Neuronal stem cell (in vitro differentiated cells): Measurements from ENCODE around the gene MS4A6A.
"Not testable (repeated sequence)": the region's sequence is repeated elsewhere in the genome, so short reads cannot be mapped to it uniquely, and the experiment has no call there.

Source experiments
- DNase-seq: peaks from one replicate; pipeline ENCODE4 v3.0.0-alpha.2; 2013; ENCODE audit warnings: low spot score
- H2AFZ ChIP-seq: one replicate; pipeline ENCODE4 v1.6.1; 2013; ENCODE audit warnings: mild to moderate bottlenecking, low read length, inconsistent platforms
- H2AK5ac ChIP-seq: 2 replicates; pipeline ENCODE4 v1.6.1; 2013; ENCODE audit warnings: low read depth, mild to moderate bottlenecking, inconsistent platforms, low read length, moderate library complexity, mixed read lengths
- H2BK120ac ChIP-seq: 2 replicates; pipeline ENCODE4 v1.6.1; 2013; ENCODE audit warnings: low read depth, mild to moderate bottlenecking, inconsistent platforms, low read length, moderate library complexity, mixed read lengths
- H2BK12ac ChIP-seq: one replicate; pipeline ENCODE4 v1.6.1; 2013; ENCODE audit warnings: low read length, inconsistent platforms
- H2BK15ac ChIP-seq: 2 replicates; pipeline ENCODE4 v1.6.1; 2013; ENCODE audit warnings: mild to moderate bottlenecking, low read length, inconsistent platforms, mixed read lengths
- H2BK5ac ChIP-seq: one replicate; pipeline ENCODE4 v1.6.1; 2013; ENCODE audit warnings: inconsistent platforms, mild to moderate bottlenecking, low read length, moderate library complexity
- H3K14ac ChIP-seq: one replicate; pipeline ENCODE4 v1.6.1; 2013; ENCODE audit warnings: low read length, inconsistent platforms
- H3K18ac ChIP-seq: 2 replicates; pipeline ENCODE4 v1.6.1; 2013; ENCODE audit warnings: low read length, inconsistent platforms
- H3K23ac ChIP-seq: 2 replicates; pipeline ENCODE4 v1.6.1; 2013; ENCODE audit warnings: low read depth, mild to moderate bottlenecking, mixed read lengths, low read length, inconsistent platforms; ENCODE audit not compliant: poor library complexity
- H3K27ac ChIP-seq: replicated peaks from 3 replicates; pipeline ENCODE4 v1.5.1; 2013; ENCODE audit warnings: low read length, inconsistent platforms
- H3K27me3 ChIP-seq, 3 experiments: 2 replicates each; pipeline ENCODE4 v1.6.1; 2013; ENCODE audit warnings: low read length in 3 of 3, mild to moderate bottlenecking in 2 of 3, inconsistent platforms in 1 of 3, low read depth in 1 of 3, mixed read lengths in 1 of 3, moderate library complexity in 1 of 3; ENCODE audit not compliant: control insufficient read depth in 3 of 3, insufficient read depth in 3 of 3
- H3K36me3 ChIP-seq, 2 donors: replicated peaks in 1 of 2; 2 replicates each; pipeline ENCODE4 v1.6.1; 2013; ENCODE audit warnings: low read length in 2 of 2; ENCODE audit not compliant: control insufficient read depth in 2 of 2, insufficient read depth in 2 of 2
- H3K4ac ChIP-seq: 2 replicates; pipeline ENCODE4 v1.6.1; 2013; ENCODE audit warnings: inconsistent platforms, mild to moderate bottlenecking, low read length, moderate library complexity
- H3K4me1 ChIP-seq, 2 donors: 1 replicate in 1 of 2; 2 replicates in 1 of 2; pipeline ENCODE4 v1.6.1; 2013; ENCODE audit warnings: low read length in 2 of 2, low read depth in 1 of 2; ENCODE audit not compliant: control insufficient read depth in 2 of 2, insufficient read depth in 1 of 2
- H3K4me2 ChIP-seq: one replicate; pipeline ENCODE4 v1.6.1; 2013; ENCODE audit warnings: mild to moderate bottlenecking, low read length, inconsistent platforms; ENCODE audit not compliant: insufficient read depth, poor library complexity, severe bottlenecking
- H3K4me3 ChIP-seq, 2 donors: 2 replicates each; pipeline ENCODE4 v1.5.1; 2013; ENCODE audit warnings: low read length in 2 of 2, mild to moderate bottlenecking in 2 of 2, inconsistent platforms in 1 of 2, moderate library complexity in 1 of 2
- H3K79me1 ChIP-seq: one replicate; pipeline ENCODE4 v1.6.1; 2013; ENCODE audit warnings: low read depth, mild to moderate bottlenecking, inconsistent platforms, low read length, moderate library complexity
- H3K9ac ChIP-seq: one replicate; pipeline ENCODE4 v1.6.1; 2013; ENCODE audit warnings: mild to moderate bottlenecking, low read depth, low read length, inconsistent platforms; ENCODE audit not compliant: poor library complexity
- H3K9me3 ChIP-seq, 2 donors: replicated peaks in 1 of 2; 2 replicates each; pipeline versions ENCODE3 to v1.6.1; 2013; ENCODE audit warnings: low read length in 2 of 2, mild to moderate bottlenecking in 2 of 2, inconsistent platforms in 1 of 2, low read depth in 1 of 2, mixed read lengths in 1 of 2, moderate library complexity in 1 of 2; ENCODE audit not compliant: control insufficient read depth in 2 of 2, insufficient read depth in 1 of 2
- H4K8ac ChIP-seq: one replicate; pipeline ENCODE4 v1.6.1; 2013; ENCODE audit warnings: low read depth, mild to moderate bottlenecking, inconsistent platforms, low read length, moderate library complexity
- H4K91ac ChIP-seq: one replicate; pipeline ENCODE4 v1.6.1; 2013; ENCODE audit warnings: low read length, low read depth, mild to moderate bottlenecking, inconsistent platforms; ENCODE audit not compliant: poor library complexity
- WGBS, 2 donors: extraction: QIAGEN DNeasy Blood & Tissue Kit; methylation state at CpG; one replicate each; pipeline ENCODE4 v1.1.7; 2013; ENCODE audit warnings: missing lambda C conversion rate in 2 of 2, mixed read lengths in 1 of 2; ENCODE audit not compliant: insufficient read length in 2 of 2, insufficient replicate concordance in 1 of 2; ENCODE audit errors: extremely low coverage in 2 of 2; 5-methylcytosine and 5-hydroxymethylcytosine counted together

MS4A6A gene

DNA sequence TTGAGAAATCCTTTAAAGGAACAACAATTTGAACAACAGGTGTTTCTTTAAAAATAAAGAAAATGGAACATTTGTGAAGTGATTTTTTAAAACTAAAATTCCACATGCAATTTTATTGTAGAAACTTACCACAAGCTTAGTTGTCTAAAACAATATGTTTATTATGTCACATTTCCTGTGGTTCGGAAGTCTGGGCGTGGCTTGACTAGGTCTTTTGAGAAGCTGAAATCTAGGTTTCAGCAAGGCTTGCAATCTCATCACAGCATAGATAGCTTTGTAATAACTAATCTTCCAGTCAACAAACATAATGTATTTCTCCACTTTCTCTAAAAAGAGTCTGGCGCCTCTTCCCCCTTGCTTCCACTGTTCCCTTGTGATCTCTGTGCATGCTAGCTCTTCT is 27.0 kb downstream of the MS4A6A start:
- H3K9ac ChIP-seq = no peak overlapping the region
- no peak overlapping the region for H3K4me2 ChIP-seq
- no CpG with 5 or more reads among the region's 3 CpGs for WGBS, 2 donors
- no peak overlapping the region for H3K27ac ChIP-seq
- H4K91ac ChIP-seq = no peak overlapping the region
- no peak overlapping the region for H2AFZ ChIP-seq
- no peak overlapping the region for H3K14ac ChIP-seq
- no peak overlapping the region for H3K4me3 ChIP-seq
- no peaks in the 10 kb centered on the region for H3K79me1 ChIP-seq
- H3K18ac ChIP-seq = no peak overlapping the region
- H3K36me3 ChIP-seq = no peaks in the 10 kb centered on the region
- no peaks in the 10 kb centered on the region for H3K27me3 ChIP-seq
- no peak overlapping the region for H4K8ac ChIP-seq
- H2BK5ac ChIP-seq = no peak overlapping the region
- H3K4ac ChIP-seq = no peak overlapping the region
- DNase-seq = no peak
- H2BK15ac ChIP-seq = no peak overlapping the region
- no peaks in the 10 kb centered on the region for H3K9me3 ChIP-seq
- no peaks in the 10 kb centered on the region for H3K4me1 ChIP-seq
- H2BK12ac ChIP-seq = no peak overlapping the region
- H3K23ac ChIP-seq = no peak overlapping the region
- no peak overlapping the region for H2BK120ac ChIP-seq
- no peak overlapping the region for H2AK5ac ChIP-seq

DNA sequence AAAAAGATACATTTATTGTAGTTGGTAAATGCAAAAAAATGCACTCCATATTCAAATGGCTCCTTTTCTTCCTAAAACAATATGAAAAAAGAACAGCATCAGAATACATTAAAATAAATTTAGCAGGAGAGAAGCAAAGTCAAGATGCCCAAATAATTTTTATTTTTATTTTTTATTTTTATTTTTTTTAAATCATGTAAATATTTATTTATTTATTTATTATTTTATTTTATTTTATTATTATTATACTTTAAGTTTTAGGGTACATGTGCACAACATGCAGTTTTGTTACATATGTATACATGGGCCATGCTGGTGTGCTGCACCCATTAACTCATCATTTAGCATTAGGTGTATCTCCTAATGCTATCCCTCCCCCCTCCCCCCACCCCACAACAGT is 30.2 kb downstream of the MS4A6A start:
- not testable (repeated sequence) for H3K14ac ChIP-seq, H2AK5ac ChIP-seq, H3K4ac ChIP-seq, H2BK15ac ChIP-seq, H3K23ac ChIP-seq, H3K4me3 ChIP-seq, H2BK12ac ChIP-seq, H3K4me2 ChIP-seq, H3K4me1 ChIP-seq, H4K8ac ChIP-seq, H3K9ac ChIP-seq, H3K18ac ChIP-seq, H3K9me3 ChIP-seq, H4K91ac ChIP-seq, H3K79me1 ChIP-seq, H2BK5ac ChIP-seq, DNase-seq, H3K27me3 ChIP-seq, H3K36me3 ChIP-seq, H2BK120ac ChIP-seq, H2AFZ ChIP-seq, H3K27ac ChIP-seq

DNA sequence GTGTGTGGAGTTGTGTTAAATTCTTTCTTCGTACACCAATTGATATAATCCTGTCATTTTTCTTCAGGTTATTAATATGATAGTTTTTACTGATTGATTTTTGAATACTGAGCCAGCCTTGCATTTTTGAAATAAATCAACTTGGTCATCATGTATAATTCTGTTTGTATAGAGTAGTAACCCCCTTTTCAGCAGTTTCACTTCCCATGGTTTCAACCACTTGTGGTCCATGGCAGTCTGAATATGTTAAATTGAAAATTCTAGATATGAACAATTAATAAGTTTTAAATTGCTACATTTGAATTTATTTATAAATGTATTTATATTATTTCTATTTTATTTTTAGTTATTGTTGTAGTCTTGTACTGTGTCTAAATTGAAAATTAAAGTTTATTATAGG is 32.6 kb downstream of the MS4A6A start:
- Histone ChIP-seq H2BK5ac (no peak overlapping the region), H4K8ac (no peak overlapping the region), H3K9ac (no peak overlapping the region), H2BK15ac (no peak overlapping the region), H3K27me3 (no peaks in the 10 kb centered on the region), H3K14ac (no peak overlapping the region), H2AFZ (no peak overlapping the region), H2BK120ac (no peak overlapping the region), H2BK12ac (no peak overlapping the region), H3K4me3 (no peak overlapping the region), H3K4me1 (no peaks in the 10 kb centered on the region), H3K27ac (no peak overlapping the region), H3K9me3 (no peaks in the 10 kb centered on the region), H3K4ac (no peak overlapping the region), H4K91ac (no peak overlapping the region), H3K23ac (no peak overlapping the region), H3K18ac (no peak overlapping the region), H3K79me1 (no peaks in the 10 kb centered on the region), H3K4me2 (no peak overlapping the region), H2AK5ac (no peak overlapping the region), H3K36me3 (no peaks in the 10 kb centered on the region)
- no peak for DNase-seq
- WGBS, 2 donors = no CpG with 5 or more reads among the region's 1 CpG

DNA sequence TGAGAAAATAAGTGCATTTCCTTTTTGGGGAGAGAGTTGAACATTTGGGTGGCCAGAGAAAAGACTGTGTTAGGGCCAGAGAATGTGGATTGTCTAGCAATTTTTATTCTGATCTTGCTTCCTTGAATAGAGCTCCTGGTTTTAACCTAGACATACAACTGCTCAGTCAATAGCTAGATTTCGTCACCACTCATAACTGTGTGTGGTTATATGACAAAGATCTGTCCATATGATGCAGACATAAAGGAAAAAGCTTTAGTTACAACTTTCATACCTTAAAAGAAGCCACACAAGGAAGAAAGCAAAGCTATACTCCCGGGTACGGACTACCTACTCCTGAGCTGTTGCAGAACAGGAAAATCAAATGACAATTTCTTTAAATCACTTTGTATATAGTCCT is 37.2 kb downstream of the MS4A6A start:
- Histone ChIP-seq H3K4me3 (no peak overlapping the region), H3K14ac (no peak overlapping the region), H3K27me3 (no peaks in the 10 kb centered on the region), H3K18ac (no peak overlapping the region), H3K9me3 (no peaks in the 10 kb centered on the region), H3K4me2 (no peak overlapping the region), H3K4me1 (no peaks in the 10 kb centered on the region), H2BK120ac (no peak overlapping the region), H2BK12ac (no peak overlapping the region), H3K27ac (no peak overlapping the region), H2AK5ac (no peak overlapping the region), H3K79me1 (no peaks in the 10 kb centered on the region), H2BK15ac (no peak overlapping the region), H3K23ac (no peak overlapping the region), H4K8ac (no peak overlapping the region), H4K91ac (no peak overlapping the region), H2AFZ (no peak overlapping the region), H3K4ac (no peak overlapping the region), H3K36me3 (no peaks in the 10 kb centered on the region), H3K9ac (no peak overlapping the region), H2BK5ac (no peak overlapping the region)
- no peak for DNase-seq
- no CpG with 5 or more reads among the region's 3 CpGs for WGBS, 2 donors
